IMR-90 (cell line): ENCODE measurements around the gene PPP1R13B. TPM values are rescaled to one million over a fixed set of nuclear protein-coding genes. Genes with fewer than 3 reads are reported as not detected.

Experiments used
- ATAC-seq: fragments of 200-7000 bp; cut with Tn5 transposase; 2 replicates; pipeline ENCODE4 v1.9.1; 2020; ENCODE audit warnings: low read depth, mild to moderate bottlenecking, moderate library complexity
- BruUV-seq: library from RNA; stranded (reverse); fragments of 400-500 nt; replicated peaks from 2 replicates; lab custom pipeline; 2021; lab: Mats Ljungman, UMichigan
- CTCF ChIA-PET: fragments of 300-600 bp; formaldehyde crosslinking; extraction: SDS; loops from one replicate; lab custom pipeline; 2021; ENCODE audit warnings: antibody characterized with exemption; lab: Yijun Ruan, JAX
- POLR2A ChIA-PET: fragments of 300-600 bp; sonication (Branson Sonifier 250); formaldehyde crosslinking; loops from one replicate; lab custom pipeline; 2022; ENCODE audit warnings: antibody characterized with exemption; ENCODE audit not compliant: unreplicated experiment; lab: Charles Lee
- DNase-seq: peaks from one replicate; pipeline ENCODE4 v3.0.0; 2013
- H2AFZ ChIP-seq: replicated peaks from 2 replicates; pipeline ENCODE3; 2013; ENCODE audit warnings: low read length, mild to moderate bottlenecking; ENCODE audit not compliant: poor library complexity
- H2AK5ac ChIP-seq: 2 replicates; pipeline ENCODE4 v1.6.1; 2013; ENCODE audit warnings: low read depth, low read length, inconsistent platforms
- H2AK9ac ChIP-seq: replicated peaks from 2 replicates; pipeline ENCODE3; 2013; ENCODE audit warnings: mild to moderate bottlenecking, low read depth, low read length, moderate library complexity; ENCODE audit not compliant: poor library complexity
- H2BK120ac ChIP-seq: 2 replicates; pipeline ENCODE4 v1.6.1; 2013; ENCODE audit warnings: low read depth, low read length, inconsistent platforms
- H2BK15ac ChIP-seq: 3 replicates; pipeline ENCODE4 v1.6.1; 2013; ENCODE audit warnings: low read depth, low read length, inconsistent platforms
- H2BK20ac ChIP-seq: 2 replicates; pipeline ENCODE4 v1.6.1; 2013; ENCODE audit warnings: low read depth, mild to moderate bottlenecking, inconsistent platforms, low read length, moderate library complexity
- H2BK5ac ChIP-seq: 2 replicates; pipeline ENCODE4 v1.6.1; 2013; ENCODE audit warnings: mild to moderate bottlenecking, low read depth, low read length, inconsistent platforms; ENCODE audit not compliant: poor library complexity, severe bottlenecking
- H3K14ac ChIP-seq: replicated peaks from 2 replicates; pipeline ENCODE4 v1.6.1; 2013; ENCODE audit warnings: low read depth, low read length, inconsistent platforms
- H3K18ac ChIP-seq: 2 replicates; pipeline ENCODE4 v1.6.1; 2013; ENCODE audit warnings: low read depth, low read length, control low read depth
- H3K23ac ChIP-seq: 2 replicates; pipeline ENCODE4 v1.6.1; 2013; ENCODE audit warnings: low read depth, low read length, inconsistent platforms
- H3K27ac ChIP-seq: 2 replicates; pipeline ENCODE4 v1.5.1; 2013; ENCODE audit warnings: mild to moderate bottlenecking, control low read depth, low read length; ENCODE audit not compliant: insufficient read depth
- H3K27me3 ChIP-seq: 2 replicates; pipeline ENCODE4 v1.6.1; 2013; ENCODE audit warnings: low read length; ENCODE audit not compliant: control insufficient read depth, insufficient read depth
- H3K36me3 ChIP-seq: 2 replicates; pipeline ENCODE4 v1.6.1; 2013; ENCODE audit warnings: low read length, mixed read lengths; ENCODE audit not compliant: control insufficient read depth, insufficient read depth
- H3K4ac ChIP-seq: 2 replicates; pipeline ENCODE4 v1.6.1; 2013; ENCODE audit warnings: low read depth, low read length, inconsistent platforms
- H3K4me1 ChIP-seq: 2 replicates; pipeline ENCODE4 v1.6.1; 2013; ENCODE audit warnings: low read length, mixed read lengths; ENCODE audit not compliant: control insufficient read depth, insufficient read depth
- H3K4me2 ChIP-seq: 2 replicates; pipeline ENCODE4 v1.6.1; 2013; ENCODE audit warnings: low read depth, mild to moderate bottlenecking, control low read depth, low read length, moderate library complexity
- H3K4me3 ChIP-seq: 2 replicates; pipeline ENCODE4 v1.5.1; 2013; ENCODE audit warnings: low read depth, mild to moderate bottlenecking, control low read depth, low read length, moderate library complexity; ENCODE audit not compliant: insufficient read depth
- H3K56ac ChIP-seq: 2 replicates; pipeline ENCODE4 v1.6.1; 2013; ENCODE audit warnings: low read length, inconsistent platforms; ENCODE audit not compliant: insufficient read depth; ENCODE audit errors: extremely low read depth
- H3K79me1 ChIP-seq, 2 experiments: 2 replicates each; pipeline ENCODE4 v1.6.1; 2013; ENCODE audit warnings: low read length in 2 of 2, inconsistent platforms in 1 of 2, low read depth in 1 of 2
- H3K9ac ChIP-seq: 2 replicates; pipeline ENCODE4 v1.6.1; 2013; ENCODE audit warnings: low read depth, low read length, control low read depth
- H3K9me1 ChIP-seq: 2 replicates; pipeline ENCODE4 v1.6.1; 2013; ENCODE audit warnings: low read length, inconsistent platforms; ENCODE audit not compliant: insufficient read depth
- H3K9me3 ChIP-seq: 2 replicates; pipeline ENCODE4 v1.6.1; 2013; ENCODE audit warnings: low read length; ENCODE audit not compliant: control insufficient read depth, insufficient read depth
- H4K20me1 ChIP-seq: 2 replicates; pipeline ENCODE4 v1.6.1; 2013; ENCODE audit warnings: low read length, inconsistent platforms; ENCODE audit not compliant: insufficient read depth
- H4K5ac ChIP-seq: 2 replicates; pipeline ENCODE4 v1.6.1; 2013; ENCODE audit warnings: mild to moderate bottlenecking, low read depth, low read length, control low read depth
- H4K8ac ChIP-seq, 2 experiments: 2 replicates each; pipeline ENCODE4 v1.6.1; 2013; ENCODE audit warnings: low read depth in 2 of 2, low read length in 2 of 2, control low read depth in 1 of 2, inconsistent platforms in 1 of 2
- H4K91ac ChIP-seq: 2 replicates; pipeline ENCODE4 v1.6.1; 2013; ENCODE audit warnings: low read depth, low read length, inconsistent platforms; ENCODE audit not compliant: insufficient read depth
- RCOR1 ChIP-seq: IDR thresholded peaks from 2 replicates; pipeline ENCODE4 v1.6.1; 2012; ENCODE audit warnings: mild to moderate bottlenecking, low read length, improper control_type of control experiment; ENCODE audit not compliant: insufficient replicate concordance
- WGBS, 2 experiments: methylation state at CpG; one replicate each; pipeline versions ENCODE4 v1.1.5 to v1.1.7; 2013; ENCODE audit warnings: missing lambda C conversion rate in 2 of 2; ENCODE audit not compliant: insufficient read length in 1 of 2; ENCODE audit errors: extremely low coverage in 2 of 2; 5-methylcytosine and 5-hydroxymethylcytosine counted together
- dilution Hi-C: fragments of 300-500 bp; cut with HindIII; formaldehyde crosslinking; loops from one replicate; pipeline ENCODE4 v1.14.3; 2018; ENCODE audit warnings: low sequenced_read_pairs; ENCODE audit not compliant: unreplicated experiment
- in situ Hi-C: fragments of 300-500 bp; cut with MboI; formaldehyde crosslinking; loops from 3 replicates; pipeline ENCODE4 v1.14.3; 2019; ENCODE audit warnings: low sequenced_read_pairs, inconsistent platforms, mixed read lengths
- intact Hi-C: fragments of 100-400 bp; cut with micrococcal nuclease; formaldehyde crosslinking; loops from 2 replicates; pipeline ENCODE4 v1.10.0; 2022
- polyA plus RNA-seq, 3 experiments: library from polyadenylated mRNA; depleted of rRNA; stranded (reverse); fragments of >200 nt; gene quantifications; 2 replicates each; pipeline ENCODE4 v1.2.3, GENCODE V29; 2012; ENCODE audit warnings: low replicate concordance in 1 of 3
- total RNA-seq: library from RNA; depleted of rRNA; stranded (reverse); fragments of >200 nt; gene quantifications from 2 replicates; pipeline ENCODE4 v1.2.3, GENCODE V29; 2012
- TF ChIP-seq, protein P1 (sequence below): fragments of 150-350 bp; IDR thresholded peaks from 2 replicates; pipeline ENCODE4 v1.6.1; 2016; ENCODE audit warnings: low read depth, mild to moderate bottlenecking, low read length, moderate library complexity, borderline replicate concordance
- TF ChIP-seq, protein P2 (sequence below): fragments of 150-350 bp; IDR thresholded peaks from 2 replicates; pipeline ENCODE4 v1.6.1; 2017; ENCODE audit warnings: mild to moderate bottlenecking, antibody characterized with exemption, low read length, low read depth

Gene PPP1R13B
- total and polyA plus RNA-seq, 2 of the 4 experiments (the other 2 are of a cell fraction) = 1.6 to 2.8 TPM

- Histone ChIP-seq H4K8ac (no peak overlapping the region), H4K20me1 (no peaks in the 10 kb centered on the region; the same call in 1 of the 2 replicates), H3K9me3 (no peaks in the 10 kb centered on the region), H3K9ac (no peak overlapping the region), H3K23ac (no peak overlapping the region), H3K4ac (no peak overlapping the region), H2AK5ac (no peak overlapping the region), H3K14ac (no peak overlapping the region), H4K91ac (no peak overlapping the region), H3K36me3 (peaks cover 25% of the 10 kb centered on the region), H2BK5ac (no peak overlapping the region), H3K56ac (no peak overlapping the region), H3K9me1 (no peaks in the 10 kb centered on the region; the same call in 1 of the 2 replicates), H3K18ac (no peak overlapping the region), H2BK20ac (no peak overlapping the region), H3K4me2 (no peak overlapping the region), H3K27me3 (no peaks in the 10 kb centered on the region), H3K4me3 (no peak overlapping the region), H4K5ac (no peak overlapping the region), H2AK9ac (no peak overlapping the region), H3K79me1 (no peaks in the 10 kb centered on the region), H2BK15ac (no peak overlapping the region), H3K27ac (no peak overlapping the region), H2BK120ac (no peak overlapping the region), H2AFZ (no peak overlapping the region), H3K4me1 (no peaks in the 10 kb centered on the region)
- TF ChIP-seq, protein P1, sequence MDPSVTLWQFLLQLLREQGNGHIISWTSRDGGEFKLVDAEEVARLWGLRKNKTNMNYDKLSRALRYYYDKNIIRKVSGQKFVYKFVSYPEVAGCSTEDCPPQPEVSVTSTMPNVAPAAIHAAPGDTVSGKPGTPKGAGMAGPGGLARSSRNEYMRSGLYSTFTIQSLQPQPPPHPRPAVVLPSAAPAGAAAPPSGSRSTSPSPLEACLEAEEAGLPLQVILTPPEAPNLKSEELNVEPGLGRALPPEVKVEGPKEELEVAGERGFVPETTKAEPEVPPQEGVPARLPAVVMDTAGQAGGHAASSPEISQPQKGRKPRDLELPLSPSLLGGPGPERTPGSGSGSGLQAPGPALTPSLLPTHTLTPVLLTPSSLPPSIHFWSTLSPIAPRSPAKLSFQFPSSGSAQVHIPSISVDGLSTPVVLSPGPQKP = no peak
- TF ChIP-seq, protein P2, sequence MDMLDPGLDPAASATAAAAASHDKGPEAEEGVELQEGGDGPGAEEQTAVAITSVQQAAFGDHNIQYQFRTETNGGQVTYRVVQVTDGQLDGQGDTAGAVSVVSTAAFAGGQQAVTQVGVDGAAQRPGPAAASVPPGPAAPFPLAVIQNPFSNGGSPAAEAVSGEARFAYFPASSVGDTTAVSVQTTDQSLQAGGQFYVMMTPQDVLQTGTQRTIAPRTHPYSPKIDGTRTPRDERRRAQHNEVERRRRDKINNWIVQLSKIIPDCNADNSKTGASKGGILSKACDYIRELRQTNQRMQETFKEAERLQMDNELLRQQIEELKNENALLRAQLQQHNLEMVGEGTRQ = no peak
- no peak for TF ChIP-seq RCOR1
- dilution Hi-C loops (no loop called here), in situ Hi-C loops (no loop called here), intact Hi-C loops (no loop called here)
- WGBS, 2 experiments = 70% methylated on average over 15 of the region's 22 CpGs; no CpG with 5 or more reads in 1 of the 2 experiments
- ATAC-seq (no peak), DNase-seq (no peak)
- CTCF ChIA-PET = no interaction called here
- POLR2A ChIA-PET = no interaction called here
- BruUV-seq = no TSS peak
Measured at GRCh38 chr14:103735815-103736545, 111.4 kb downstream of the PPP1R13B start.
